ENCODE data around the gene VSTM2B.

The VSTM2B gene

DNA sequence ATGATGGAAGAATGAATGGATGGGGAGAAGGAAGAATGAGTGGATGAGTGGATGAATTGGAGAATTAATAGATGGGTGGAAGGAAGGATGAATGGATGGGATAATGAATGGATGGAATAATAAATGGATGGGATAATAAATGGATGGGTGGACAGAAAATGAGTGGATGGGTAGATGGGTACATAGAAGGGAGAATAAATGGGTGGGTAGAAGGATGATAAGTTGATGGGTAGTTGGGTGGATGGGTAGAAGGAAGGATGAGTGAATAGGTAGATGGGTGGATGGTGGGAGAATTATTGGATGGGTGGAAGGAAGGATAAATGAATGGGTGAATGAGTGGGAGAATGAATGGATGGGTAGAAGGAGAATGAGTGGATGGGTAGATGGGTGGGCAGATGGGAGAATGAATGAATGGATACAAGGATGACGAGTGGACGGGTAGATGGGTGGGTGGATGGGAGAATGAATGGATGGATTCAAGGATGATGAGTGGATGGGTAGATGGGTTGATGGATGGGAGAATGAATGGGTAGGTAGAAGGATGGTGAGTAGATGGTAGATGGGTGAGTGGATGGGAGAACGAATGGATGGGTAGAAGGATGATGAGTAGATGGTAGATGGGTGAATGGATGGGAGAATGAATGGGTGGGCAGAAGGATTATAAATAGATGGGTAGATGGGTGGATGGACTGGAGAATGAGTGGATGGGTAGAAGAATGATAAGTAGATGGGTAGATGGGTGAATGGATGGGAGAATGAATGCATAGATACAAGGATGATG lies 15.9 kb downstream of the VSTM2B start:
- H3K4me1 ChIP-seq (ENCODE audit: insufficient read depth, low read length, severe bottlenecking) = no peaks in the 10 kb centered on the region
- no peak overlapping the region for H3K4me2 ChIP-seq (ENCODE audit: low read length)
- H3K4me3 ChIP-seq (ENCODE audit: low read depth, low read length, poor library complexity, severe bottlenecking) = no peak overlapping the region
- H3K27me3 ChIP-seq (ENCODE audit: insufficient read depth, low read length) = no peaks in the 10 kb centered on the region
- no peaks in the 10 kb centered on the region for H3K9me3 ChIP-seq (ENCODE audit: low read length)
- no peaks in the 10 kb centered on the region for H4K20me1 ChIP-seq (ENCODE audit: insufficient read depth, low read length)
- H3K79me2 ChIP-seq (ENCODE audit: insufficient read depth, low read length) = no peaks in the 10 kb centered on the region
- H2AFZ ChIP-seq (ENCODE audit: low read length) = no peak overlapping the region
- no peak overlapping the region for H3K9ac ChIP-seq (ENCODE audit: low read length)
- TF ChIP-seq, protein P1, sequence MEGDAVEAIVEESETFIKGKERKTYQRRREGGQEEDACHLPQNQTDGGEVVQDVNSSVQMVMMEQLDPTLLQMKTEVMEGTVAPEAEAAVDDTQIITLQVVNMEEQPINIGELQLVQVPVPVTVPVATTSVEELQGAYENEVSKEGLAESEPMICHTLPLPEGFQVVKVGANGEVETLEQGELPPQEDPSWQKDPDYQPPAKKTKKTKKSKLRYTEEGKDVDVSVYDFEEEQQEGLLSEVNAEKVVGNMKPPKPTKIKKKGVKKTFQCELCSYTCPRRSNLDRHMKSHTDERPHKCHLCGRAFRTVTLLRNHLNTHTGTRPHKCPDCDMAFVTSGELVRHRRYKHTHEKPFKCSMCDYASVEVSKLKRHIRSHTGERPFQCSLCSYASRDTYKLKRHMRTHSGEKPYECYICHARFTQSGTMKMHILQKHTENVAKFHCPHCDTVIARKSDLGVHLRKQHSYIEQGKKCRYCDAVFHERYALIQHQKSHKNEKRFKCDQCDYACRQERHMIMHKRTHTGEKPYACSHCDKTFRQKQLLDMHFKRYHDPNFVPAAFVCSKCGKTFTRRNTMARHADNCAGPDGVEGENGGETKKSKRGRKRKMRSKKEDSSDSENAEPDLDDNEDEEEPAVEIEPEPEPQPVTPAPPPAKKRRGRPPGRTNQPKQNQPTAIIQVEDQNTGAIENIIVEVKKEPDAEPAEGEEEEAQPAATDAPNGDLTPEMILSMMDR (IDR thresholded peaks at IDR 0.05; ENCODE audit: low read length) = no peak
- no peak for TF ChIP-seq EZH2 (IDR thresholded peaks at IDR 0.05; ENCODE audit: borderline replicate concordance, low read length)
- H3F3A ChIP-seq (ENCODE audit: insufficient read depth, low read length) = no peaks in the 10 kb centered on the region
- H3K27ac ChIP-seq (ENCODE audit: low read depth, low read length, poor library complexity, severe bottlenecking) = no peak overlapping the region
- H3K36me3 ChIP-seq (ENCODE audit: insufficient read depth, low read length) = no peaks in the 10 kb centered on the region
- no peaks in the 10 kb centered on the region for H3K9me2 ChIP-seq (ENCODE audit: low read depth, low read length)

DNA sequence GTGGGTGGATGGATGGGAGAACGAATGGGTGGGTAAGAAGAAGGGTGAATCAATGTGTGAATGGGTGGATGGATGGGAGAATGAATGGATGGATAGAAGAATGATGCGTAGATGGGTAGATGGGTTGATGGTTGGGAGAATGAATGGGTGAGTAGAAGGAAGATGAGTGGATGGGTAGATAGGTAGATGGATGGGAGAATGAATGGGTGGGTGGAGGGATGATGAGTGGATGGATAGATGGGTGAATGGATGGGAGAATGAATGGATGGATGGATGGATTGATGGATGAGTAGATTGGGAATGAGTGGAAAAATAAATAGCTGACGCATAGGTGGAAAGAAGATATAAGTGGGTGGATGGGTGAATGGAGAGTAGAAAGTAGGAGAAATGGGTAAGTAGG lies 16.5 kb downstream of the VSTM2B start:
- no peaks in the 10 kb centered on the region for H3F3A ChIP-seq (ENCODE audit: insufficient read depth, low read length)
- H2AFZ ChIP-seq (ENCODE audit: low read length) = no peak overlapping the region
- H3K79me2 ChIP-seq (ENCODE audit: insufficient read depth, low read length) = no peaks in the 10 kb centered on the region
- no peak overlapping the region for H3K9ac ChIP-seq (ENCODE audit: low read length)
- H3K27ac ChIP-seq (ENCODE audit: low read depth, low read length, poor library complexity, severe bottlenecking) = no peak overlapping the region
- H3K4me2 ChIP-seq (ENCODE audit: low read length) = no peak overlapping the region
- H3K9me3 ChIP-seq (ENCODE audit: low read length) = no peaks in the 10 kb centered on the region
- no peaks in the 10 kb centered on the region for H3K27me3 ChIP-seq (ENCODE audit: insufficient read depth, low read length)
- H3K9me2 ChIP-seq (ENCODE audit: low read depth, low read length) = no peaks in the 10 kb centered on the region
- no peaks in the 10 kb centered on the region for H3K4me1 ChIP-seq (ENCODE audit: insufficient read depth, low read length, severe bottlenecking)
- H4K20me1 ChIP-seq (ENCODE audit: insufficient read depth, low read length) = no peaks in the 10 kb centered on the region
- H3K4me3 ChIP-seq (ENCODE audit: low read depth, low read length, poor library complexity, severe bottlenecking) = no peak overlapping the region
- no peaks in the 10 kb centered on the region for H3K36me3 ChIP-seq (ENCODE audit: insufficient read depth, low read length)
- TF ChIP-seq, protein P1 (IDR thresholded peaks at IDR 0.05; ENCODE audit: low read length) = no peak
- no peak for TF ChIP-seq EZH2 (IDR thresholded peaks at IDR 0.05; ENCODE audit: borderline replicate concordance, low read length)

GRCh38 chr19:29542776-29543175 lies 17.0 kb downstream of the VSTM2B start:
- Histone ChIP-seq H4K20me1 (ENCODE audit: insufficient read depth, low read length) (no peaks in the 10 kb centered on the region), H3K4me1 (ENCODE audit: insufficient read depth, low read length, severe bottlenecking) (no peaks in the 10 kb centered on the region), H3K4me2 (ENCODE audit: low read length) (no peak overlapping the region), H3K9me2 (ENCODE audit: low read depth, low read length) (no peaks in the 10 kb centered on the region), H3K9ac (ENCODE audit: low read length) (no peak overlapping the region), H3F3A (ENCODE audit: insufficient read depth, low read length) (no peaks in the 10 kb centered on the region), H3K27ac (ENCODE audit: low read depth, low read length, poor library complexity, severe bottlenecking) (no peak overlapping the region), H3K79me2 (ENCODE audit: insufficient read depth, low read length) (no peaks in the 10 kb centered on the region), H3K4me3 (ENCODE audit: low read depth, low read length, poor library complexity, severe bottlenecking) (no peak overlapping the region), H2AFZ (ENCODE audit: low read length) (no peak overlapping the region), H3K36me3 (ENCODE audit: insufficient read depth, low read length) (no peaks in the 10 kb centered on the region), H3K27me3 (ENCODE audit: insufficient read depth, low read length) (no peaks in the 10 kb centered on the region), H3K9me3 (ENCODE audit: low read length) (no peaks in the 10 kb centered on the region)
- no peak for TF ChIP-seq EZH2 (IDR thresholded peaks at IDR 0.05; ENCODE audit: borderline replicate concordance, low read length)
- TF ChIP-seq, protein P1 (IDR thresholded peaks at IDR 0.05; ENCODE audit: low read length) = no peak

Measured in OCI-LY1 (cell line).